K562 (cell line): Measurements from ENCODE around the gene TSSK2. TPM values are rescaled to one million over a fixed set of nuclear protein-coding genes. Genes with fewer than 3 reads are reported as not detected.
A peak's percentile ranks its signal among the peaks of the same experiment; 100 is the strongest.

Experiments used
- EGR1 ChIP-seq: fragments of 450-650 bp; conservative IDR thresholded peaks from 2 replicates; pipeline ENCODE4 v1.6.1; 2017; ENCODE audit warnings: mild to moderate bottlenecking
- ELF1 ChIP-seq: fragments of 200-800 bp; sonication (Bioruptor generic); IDR thresholded peaks from 2 replicates; pipeline ENCODE4 v1.6.1; 2016; ENCODE audit warnings: missing genetic modification characterization, missing compliant biosample characterization
- JUN ChIP-seq, 2 experiments: sonication (generic) in 1 of 2; formaldehyde crosslinking in 1 of 2; IDR thresholded peaks; 2 replicates each; pipeline versions ENCODE4 v1.6.1 to v1.8.0; 2012 to 2022; ENCODE audit warnings: borderline replicate concordance in 2 of 2, mild to moderate bottlenecking in 2 of 2, improper control_type of control experiment in 1 of 2, low read depth in 1 of 2, low read length in 1 of 2, missing genetic modification reagents in 1 of 2
- KAT2B ChIP-seq: IDR thresholded peaks from one replicate; pipeline ENCODE4 v1.6.1; 2012; ENCODE audit warnings: low read depth, mild to moderate bottlenecking, control low read depth, inconsistent platforms, low read length, moderate library complexity
- KLF1 ChIP-seq: fragments of 450-650 bp; IDR thresholded peaks from 2 replicates; pipeline ENCODE4 v1.6.1; 2016; ENCODE audit warnings: missing genetic modification characterization, missing compliant biosample characterization
- KLF13 ChIP-seq: fragments of 450-650 bp; IDR thresholded peaks from 2 replicates; pipeline ENCODE4 v1.6.1; 2016; ENCODE audit warnings: missing genetic modification characterization, low read depth, mild to moderate bottlenecking, missing compliant biosample characterization, moderate library complexity, borderline replicate concordance
- PHB2 ChIP-seq: fragments of 450-650 bp; IDR thresholded peaks from 2 replicates; pipeline ENCODE4 v1.6.1; 2017; ENCODE audit warnings: low read depth
- SAFB2 ChIP-seq: fragments of 200-400 bp; formaldehyde crosslinking; IDR thresholded peaks from 2 replicates; pipeline ENCODE4 v1.6.1; 2018; ENCODE audit warnings: borderline replicate concordance, low read length, low read depth, moderate library complexity; ENCODE audit not compliant: severe bottlenecking
- SREBF2 ChIP-seq: sonication (generic); formaldehyde crosslinking; IDR thresholded peaks from 2 replicates; pipeline ENCODE4 v1.4.0; 2020; ENCODE audit warnings: mild to moderate bottlenecking, missing genetic modification reagents
- WHSC1 ChIP-seq: IDR thresholded peaks from one replicate; pipeline ENCODE4 v1.6.1; 2012; ENCODE audit warnings: low read length, control low read depth, inconsistent platforms
- ZFPM2 ChIP-seq: fragments of 250-450 bp; sonication (Bioruptor Pico); IDR thresholded peaks from 2 replicates; pipeline ENCODE4 v1.5.1; 2022; ENCODE audit warnings: mild to moderate bottlenecking
- ZNF217 ChIP-seq: sonication (generic); formaldehyde crosslinking; IDR thresholded peaks from 2 replicates; pipeline ENCODE4 v1.8.0; 2022; ENCODE audit warnings: mild to moderate bottlenecking, missing genetic modification reagents
- ZNF384 ChIP-seq: IDR thresholded peaks from 2 replicates; pipeline ENCODE4 v1.6.1; 2012; ENCODE audit warnings: low read depth, low read length, improper control_type of control experiment
- ZNF717 ChIP-seq: fragments of 250-450 bp; sonication (Bioruptor Pico); IDR thresholded peaks from 2 replicates; pipeline ENCODE4 v1.5.0; 2021
- polyA plus RNA-seq, 8 experiments: library from polyadenylated mRNA; depleted of rRNA in 4 of 8; stranded (reverse) in 5 of 8; unstranded in 3 of 8; fragments of >200 nt; fragmentation: Nextera tagmentation in 2 of 8; fragmentation: Illumina TruSeq in 1 of 8; extraction: Ambion mirVana in 2 of 8; extraction: Trizol in 1 of 8; gene quantifications; 2 replicates each; pipeline versions ENCODE4 v1.2.1 to v1.2.3, GENCODE V29; 2011 to 2014; ENCODE audit warnings: inconsistent platforms in 1 of 8, missing spikeins in 1 of 8
- total RNA-seq, 7 experiments: library from RNA; depleted of rRNA in 6 of 7; stranded (reverse); fragments of >200 nt in 6 of 7; fragmentation: Illumina TruSeq in 2 of 7; extraction: Trizol in 2 of 7; gene quantifications; 2 replicates each; pipeline versions ENCODE4 v1.2.1 to v1.2.3, GENCODE V29; 2011 to 2021; ENCODE audit warnings: low replicate concordance in 1 of 7
- TF ChIP-seq, protein P1 (sequence below): fragments of 250-450 bp; sonication (Bioruptor Pico); IDR thresholded peaks from 2 replicates; pipeline ENCODE4 v1.6.1; 2021; ENCODE audit warnings: mild to moderate bottlenecking
- TF ChIP-seq, protein P2 (sequence below): fragments of 250-450 bp; sonication (Bioruptor Pico); IDR thresholded peaks from 2 replicates; pipeline ENCODE4 v1.4.0; 2020; ENCODE audit warnings: mild to moderate bottlenecking, moderate library complexity

Gene TSSK2
- total and polyA plus RNA-seq, 9 of the 15 experiments (the other 6 are each of a cell fraction or from before 2014, with no cell fraction given) = 0.04 TPM; not detected in 8

DNA sequence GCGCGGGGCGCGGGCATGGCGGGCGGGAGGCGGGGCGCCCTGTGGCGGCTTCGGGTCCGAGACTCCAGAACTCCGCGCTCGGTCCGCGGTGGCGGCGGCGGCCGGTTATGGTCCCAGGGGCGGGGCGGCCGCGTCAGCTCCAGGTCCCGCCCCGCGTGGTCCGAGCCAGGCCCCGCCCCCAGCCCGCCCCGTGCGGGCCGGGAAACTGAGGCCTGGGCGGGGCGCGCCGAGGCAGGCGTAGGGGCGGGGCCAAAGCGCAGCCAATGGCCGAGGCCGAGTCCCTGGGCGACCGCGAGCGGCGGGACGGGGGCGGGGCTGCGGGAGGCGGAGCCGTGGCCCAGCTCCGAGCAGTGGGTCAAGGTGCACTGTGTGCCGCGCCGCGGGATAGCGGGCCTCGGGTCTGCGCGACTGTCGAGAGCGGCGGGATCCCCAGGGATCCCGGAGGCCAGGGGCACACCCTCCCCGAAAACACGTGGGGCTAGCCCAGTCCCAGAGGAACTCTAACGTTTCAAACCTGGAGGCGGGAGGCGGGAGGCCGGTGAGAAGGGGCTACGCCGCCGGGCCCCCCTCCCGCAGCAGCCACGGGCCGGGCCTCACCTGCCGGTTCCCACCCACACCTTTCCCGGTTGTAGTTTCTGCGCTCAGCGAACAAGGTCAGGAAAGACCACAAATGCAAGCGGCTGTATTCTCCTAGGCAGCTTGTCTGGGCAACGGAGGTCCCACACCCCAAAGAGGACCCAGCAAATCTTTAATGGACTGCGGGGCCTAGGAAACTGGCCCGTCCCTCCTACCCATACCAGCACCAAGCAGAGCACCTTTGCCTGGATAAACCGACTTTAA, 47.8 kb downstream of the TSSK2 start, which contains the start of gene SLC25A1 (continued):
- TF ChIP-seq ZFPM2 (CRISPR knock-in tag) (peak; percentile 87), JUN (IDR thresholded peaks at IDR 0.05; ENCODE audit: borderline replicate concordance, low read depth, low read length) (peak; percentile 18; the same call in 1 of the 2 replicates), JUN (CRISPR knock-in tag; IDR thresholded peaks at IDR 0.05; ENCODE audit: borderline replicate concordance) (no peak), KLF1 (tag) (peak; percentile 82; the same call in 1 of the 2 replicates), ZNF717 (no peak), KAT2B (no peak), SAFB2 (no peak), ELF1 (tag) (no peak), PHB2 (no peak), ZNF384 (no peak), KLF13 (tag) (peak; percentile 94), SREBF2 (no peak), EGR1 (no peak), ZNF217 (CRISPR knock-in tag) (no peak), WHSC1 (no peak)
- TF ChIP-seq, protein P1, sequence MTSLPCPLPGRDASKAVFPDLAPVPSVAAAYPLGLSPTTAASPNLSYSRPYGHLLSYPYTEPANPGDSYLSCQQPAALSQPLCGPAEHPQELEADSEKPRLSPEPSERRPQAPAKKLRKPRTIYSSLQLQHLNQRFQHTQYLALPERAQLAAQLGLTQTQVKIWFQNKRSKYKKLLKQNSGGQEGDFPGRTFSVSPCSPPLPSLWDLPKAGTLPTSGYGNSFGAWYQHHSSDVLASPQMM (CRISPR knock-in tag) = no peak
- TF ChIP-seq, protein P2, sequence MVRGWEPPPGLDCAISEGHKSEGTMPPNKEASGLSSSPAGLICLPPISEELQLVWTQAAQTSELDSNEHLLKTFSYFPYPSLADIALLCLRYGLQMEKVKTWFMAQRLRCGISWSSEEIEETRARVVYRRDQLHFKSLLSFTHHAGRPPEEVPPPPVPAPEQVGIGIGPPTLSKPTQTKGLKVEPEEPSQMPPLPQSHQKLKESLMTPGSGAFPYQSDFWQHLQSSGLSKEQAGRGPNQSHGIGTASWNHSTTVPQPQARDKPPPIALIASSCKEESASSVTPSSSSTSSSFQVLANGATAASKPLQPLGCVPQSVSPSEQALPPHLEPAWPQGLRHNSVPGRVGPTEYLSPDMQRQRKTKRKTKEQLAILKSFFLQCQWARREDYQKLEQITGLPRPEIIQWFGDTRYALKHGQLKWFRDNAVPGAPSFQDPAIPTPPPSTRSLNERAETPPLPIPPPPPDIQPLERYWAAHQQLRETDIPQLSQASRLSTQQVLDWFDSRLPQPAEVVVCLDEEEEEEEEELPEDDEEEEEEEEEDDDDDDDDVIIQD (CRISPR knock-in tag) = 0 out of 2 replicates have a peak, but pooled peaks have one; percentile 23
